GM13976 (cell line): ENCODE data around the gene ADPRH.

Experiments
- DNase-seq: peaks from one replicate; pipeline ENCODE4 v3.0.0; 2012; ENCODE audit warnings: low spot score
- CTCF ChIP-seq: IDR thresholded peaks from 2 replicates; pipeline ENCODE4 v1.5.1; 2012; ENCODE audit warnings: borderline replicate concordance, mild to moderate bottlenecking; ENCODE audit not compliant: insufficient read depth; ENCODE audit errors: extremely low read depth, missing control alignments, control extremely low read depth
- in situ Hi-C: fragments of 300-500 bp; cut with MboI; formaldehyde crosslinking; loops from one replicate; pipeline ENCODE4 v1.12.0; 2022; ENCODE audit warnings: low sequenced_read_pairs, mixed read lengths, inconsistent platforms; ENCODE audit not compliant: unreplicated experiment

ADPRH gene

GRCh38 chr3:119624002-119624720 lies 44.9 kb downstream of the ADPRH start:
- TF ChIP-seq CTCF, result no peak
- in situ Hi-C loops, result no loop called here
- no peak for DNase-seq

GRCh38 chr3:119625451-119626153 lies 46.3 kb downstream of the ADPRH start:
- no peak for DNase-seq
- in situ Hi-C loops, result no loop called here
- no peak for TF ChIP-seq CTCF

- DNase-seq, result no peak
Observed at GRCh38 chr3:119626196-119626595, 46.9 kb downstream of the ADPRH start.

GRCh38 chr3:119627461-119627860 lies 48.2 kb downstream of the ADPRH start:
- TF ChIP-seq CTCF, result no peak

More at GRCh38 chr3:119626196-119626595, 46.9 kb downstream of the ADPRH start:
- TF ChIP-seq CTCF, result no peak
- in situ Hi-C loops, result no loop called here

GRCh38 chr3:119628390-119628789 lies 49.1 kb downstream of the ADPRH start:
- no peak for TF ChIP-seq CTCF
- DNase-seq, result no peak
- in situ Hi-C loops, result no loop called here

More at GRCh38 chr3:119627461-119627860, 48.2 kb downstream of the ADPRH start:
- in situ Hi-C loops, result no loop called here
- no peak for DNase-seq

GRCh38 chr3:119628816-119629445 lies 49.6 kb downstream of the ADPRH start:
- DNase-seq, result no peak
- TF ChIP-seq CTCF, result no peak
- in situ Hi-C loops, result no loop called here
